Kidney epithelial cell (primary cell): ENCODE results near the gene FRY. TPM values are rescaled to one million over a fixed set of nuclear protein-coding genes. Genes with fewer than 3 reads are reported as not detected.

Experiments
- DNase-seq: peaks from one replicate; pipeline ENCODE4 v3.0.0-alpha.2; 2010; ENCODE audit warnings: low read depth
- H3K27me3 ChIP-seq: 2 replicates; pipeline ENCODE4 v1.6.0; 2011; ENCODE audit warnings: low read length; ENCODE audit not compliant: control insufficient read depth, insufficient read depth
- H3K36me3 ChIP-seq: 2 replicates; pipeline ENCODE4 v1.5.1; 2011; ENCODE audit warnings: low read length; ENCODE audit not compliant: control insufficient read depth, insufficient read depth
- H3K4me3 ChIP-seq: 2 replicates; pipeline ENCODE4 v1.5.1; 2011; ENCODE audit warnings: low read depth, mild to moderate bottlenecking, control low read depth, low read length
- total RNA-seq: library from RNA; depleted of rRNA; stranded (reverse); fragments of >200 nt; gene quantifications from 2 replicates; pipeline ENCODE4 v1.2.3, GENCODE V29; 2015
- TF ChIP-seq, protein P1 (sequence below): IDR thresholded peaks from 2 replicates; pipeline ENCODE4 v1.5.1; 2011; ENCODE audit warnings: mild to moderate bottlenecking, moderate library complexity, low read length, control low read depth, inconsistent platforms; ENCODE audit not compliant: insufficient read depth, poor library complexity, severe bottlenecking

FRY gene
- total RNA-seq, 1 donor from 2014 or later: 6.7 TPM

DNA sequence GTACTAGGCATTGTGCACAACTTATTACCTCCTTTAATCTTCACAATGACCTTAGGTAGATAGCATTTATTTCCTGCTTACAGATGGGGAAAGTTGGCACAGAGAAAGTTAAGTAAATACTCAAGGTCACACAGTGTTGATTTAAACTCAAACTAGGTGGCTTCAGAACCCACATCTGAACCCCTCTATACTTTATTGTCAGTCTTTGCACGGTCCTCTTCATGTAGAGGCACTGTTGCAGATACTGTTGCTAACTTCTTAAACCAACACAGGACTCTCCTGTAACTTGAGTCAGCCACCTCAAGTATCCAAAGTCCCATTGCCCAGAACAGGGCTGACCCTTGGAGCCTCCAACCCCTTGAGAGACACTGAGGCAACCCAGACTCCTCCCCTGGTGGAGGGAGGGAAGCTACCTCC is 48.8 kb downstream of the FRY start:
- no peak for DNase-seq
- no peak overlapping the region for H3K4me3 ChIP-seq
- H3K36me3 ChIP-seq: no peaks in the 10 kb centered on the region
- H3K27me3 ChIP-seq: no peaks in the 10 kb centered on the region
- TF ChIP-seq, protein P1, sequence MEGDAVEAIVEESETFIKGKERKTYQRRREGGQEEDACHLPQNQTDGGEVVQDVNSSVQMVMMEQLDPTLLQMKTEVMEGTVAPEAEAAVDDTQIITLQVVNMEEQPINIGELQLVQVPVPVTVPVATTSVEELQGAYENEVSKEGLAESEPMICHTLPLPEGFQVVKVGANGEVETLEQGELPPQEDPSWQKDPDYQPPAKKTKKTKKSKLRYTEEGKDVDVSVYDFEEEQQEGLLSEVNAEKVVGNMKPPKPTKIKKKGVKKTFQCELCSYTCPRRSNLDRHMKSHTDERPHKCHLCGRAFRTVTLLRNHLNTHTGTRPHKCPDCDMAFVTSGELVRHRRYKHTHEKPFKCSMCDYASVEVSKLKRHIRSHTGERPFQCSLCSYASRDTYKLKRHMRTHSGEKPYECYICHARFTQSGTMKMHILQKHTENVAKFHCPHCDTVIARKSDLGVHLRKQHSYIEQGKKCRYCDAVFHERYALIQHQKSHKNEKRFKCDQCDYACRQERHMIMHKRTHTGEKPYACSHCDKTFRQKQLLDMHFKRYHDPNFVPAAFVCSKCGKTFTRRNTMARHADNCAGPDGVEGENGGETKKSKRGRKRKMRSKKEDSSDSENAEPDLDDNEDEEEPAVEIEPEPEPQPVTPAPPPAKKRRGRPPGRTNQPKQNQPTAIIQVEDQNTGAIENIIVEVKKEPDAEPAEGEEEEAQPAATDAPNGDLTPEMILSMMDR: no peak

DNA sequence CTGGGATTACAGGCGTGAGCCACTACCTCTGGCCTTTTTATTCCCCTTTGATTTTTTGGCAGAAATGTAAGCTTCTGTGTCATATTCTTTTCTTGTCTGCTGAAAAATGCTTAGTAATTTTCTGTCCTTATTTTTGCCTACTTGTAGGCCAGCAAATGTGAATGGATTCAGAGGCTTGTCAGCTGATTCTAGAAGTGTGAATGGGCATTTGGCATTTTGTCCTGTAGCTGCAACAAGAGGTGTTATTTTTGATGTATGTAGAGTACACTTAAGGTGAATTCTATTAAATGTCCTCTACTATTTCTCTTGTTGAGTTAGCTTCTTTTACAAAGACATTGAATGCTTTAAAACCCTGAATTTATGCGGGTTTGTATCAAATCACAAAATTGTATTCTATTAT is 50.0 kb downstream of the FRY start:
- Histone ChIP-seq H3K4me3 (no peak overlapping the region), H3K27me3 (no peaks in the 10 kb centered on the region), H3K36me3 (no peaks in the 10 kb centered on the region)
- TF ChIP-seq, protein P1: no peak
- no peak for DNase-seq

- H3K4me3 ChIP-seq: no peak overlapping the region
- TF ChIP-seq, protein P1: no peak
- DNase-seq: no peak
- no peaks in the 10 kb centered on the region for H3K36me3 ChIP-seq
- no peaks in the 10 kb centered on the region for H3K27me3 ChIP-seq
Measured at GRCh38 chr13:32086366-32086765, 54.8 kb downstream of the FRY start.

DNA sequence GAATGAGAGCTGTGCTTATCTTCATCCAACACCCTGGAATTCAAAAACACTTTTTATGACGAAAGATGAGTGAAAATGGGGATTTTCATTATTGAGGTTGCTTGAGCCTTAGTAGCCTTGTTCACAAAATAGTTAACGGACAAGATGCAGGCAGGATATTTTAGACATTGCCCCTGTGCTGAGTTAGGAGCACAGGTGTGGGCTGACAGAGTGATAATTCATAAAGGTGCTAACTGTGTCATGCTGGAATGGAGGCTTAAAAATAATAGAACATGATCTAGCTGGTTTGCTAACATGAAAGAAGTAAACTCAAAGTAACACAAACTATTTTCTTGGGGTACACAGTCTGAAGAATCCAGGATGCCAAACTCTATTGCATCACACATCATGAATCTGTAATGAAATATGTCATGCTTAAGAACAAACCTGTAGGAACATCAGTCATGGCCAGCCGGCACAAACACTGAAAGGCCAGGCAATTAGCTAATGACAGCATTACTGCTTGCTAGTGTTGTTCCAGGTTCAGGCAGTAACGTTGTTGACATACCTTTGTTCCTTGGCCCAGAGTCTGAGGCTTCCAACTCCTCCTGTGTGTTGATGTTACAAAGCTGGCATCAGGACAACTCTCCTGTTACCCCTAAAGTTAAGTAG is 55.3 kb downstream of the FRY start:
- TF ChIP-seq, protein P1: no peak
- H3K4me3 ChIP-seq: no peak overlapping the region
- no peaks in the 10 kb centered on the region for H3K36me3 ChIP-seq
- no peak for DNase-seq
- H3K27me3 ChIP-seq: no peaks in the 10 kb centered on the region

- TF ChIP-seq, protein P1: no peak
- Histone ChIP-seq H3K4me3 (no peak overlapping the region), H3K36me3 (no peaks in the 10 kb centered on the region), H3K27me3 (no peaks in the 10 kb centered on the region)
- no peak for DNase-seq
Measured at GRCh38 chr13:32087955-32088747, 56.6 kb downstream of the FRY start.
